Effector memory CD4-positive, alpha-beta T cell (primary cell): Measurements from ENCODE around the gene CDC42EP2.
A peak's percentile ranks its signal among the peaks of the same experiment; 100 is the strongest.

Experiments used
- DNase-seq, 3 donors: peaks; one replicate each; pipeline ENCODE4 v3.0.0-alpha.2; 2020
- H3K27ac ChIP-seq: 2 replicates; pipeline ENCODE4 v1.7.0; 2013; ENCODE audit warnings: mild to moderate bottlenecking, low read length, moderate library complexity; ENCODE audit not compliant: insufficient read depth, poor library complexity, severe bottlenecking
- H3K27me3 ChIP-seq: replicated peaks from 2 replicates; pipeline ENCODE4 v1.7.0; 2013; ENCODE audit warnings: mild to moderate bottlenecking, low read length; ENCODE audit not compliant: insufficient read depth, control insufficient read depth, poor library complexity, severe bottlenecking
- H3K36me3 ChIP-seq: 2 replicates; pipeline ENCODE4 v1.7.0; 2013; ENCODE audit warnings: mild to moderate bottlenecking, low read length, moderate library complexity; ENCODE audit not compliant: control insufficient read depth, insufficient read depth
- H3K4me1 ChIP-seq: 2 replicates; pipeline ENCODE4 v1.7.0; 2013; ENCODE audit warnings: low read length, mild to moderate bottlenecking; ENCODE audit not compliant: control insufficient read depth, insufficient read depth, poor library complexity, severe bottlenecking
- H3K4me3 ChIP-seq: 2 replicates; pipeline ENCODE4 v1.7.0; 2013; ENCODE audit warnings: low read length, low read depth, mild to moderate bottlenecking; ENCODE audit not compliant: insufficient read depth, poor library complexity, severe bottlenecking
- H3K9me3 ChIP-seq: 2 replicates; pipeline ENCODE4 v1.7.0; 2013; ENCODE audit warnings: mild to moderate bottlenecking, low read length, moderate library complexity; ENCODE audit not compliant: control insufficient read depth
- total RNA-seq, 3 donors: gene quantifications; one replicate each; lab custom pipeline; 2026; lab: John Stamatoyannopoulos, UW

Gene CDC42EP2
- total RNA-seq, result 0 reads per million in 3 donors

GRCh38 chr11:65314501-65315203 is at the start of gene CDC42EP2:
Gene CDC42EP2, plus strand, starts transcription at chr11:65314866. Its CDS starts 6,033 bp downstream, at chr11:65320899.
- peak within 1 kb of the TSS; percentile 91 for H3K4me3 ChIP-seq
- peak; percentile 60 to 69 (median 64) for DNase-seq
- H3K4me1 ChIP-seq, result peaks cover 14% of the 10 kb centered on the region
- H3K36me3 ChIP-seq, result no peaks in the 10 kb centered on the region
- H3K9me3 ChIP-seq, result no peaks in the 10 kb centered on the region
- no peaks in the 10 kb centered on the region for H3K27me3 ChIP-seq
- peak within 1 kb of the TSS; percentile 32 for H3K27ac ChIP-seq

GRCh38 chr11:65266210-65266609 is 48.5 kb upstream of the CDC42EP2 start:
- no peak for DNase-seq
- Histone ChIP-seq H3K27me3 (no peaks in the 10 kb centered on the region), H3K36me3 (peaks cover 10% of the 10 kb centered on the region), H3K4me3 (no peak overlapping the region), H3K27ac (no peak overlapping the region), H3K4me1 (peaks cover 10% of the 10 kb centered on the region), H3K9me3 (no peaks in the 10 kb centered on the region)

DNA sequence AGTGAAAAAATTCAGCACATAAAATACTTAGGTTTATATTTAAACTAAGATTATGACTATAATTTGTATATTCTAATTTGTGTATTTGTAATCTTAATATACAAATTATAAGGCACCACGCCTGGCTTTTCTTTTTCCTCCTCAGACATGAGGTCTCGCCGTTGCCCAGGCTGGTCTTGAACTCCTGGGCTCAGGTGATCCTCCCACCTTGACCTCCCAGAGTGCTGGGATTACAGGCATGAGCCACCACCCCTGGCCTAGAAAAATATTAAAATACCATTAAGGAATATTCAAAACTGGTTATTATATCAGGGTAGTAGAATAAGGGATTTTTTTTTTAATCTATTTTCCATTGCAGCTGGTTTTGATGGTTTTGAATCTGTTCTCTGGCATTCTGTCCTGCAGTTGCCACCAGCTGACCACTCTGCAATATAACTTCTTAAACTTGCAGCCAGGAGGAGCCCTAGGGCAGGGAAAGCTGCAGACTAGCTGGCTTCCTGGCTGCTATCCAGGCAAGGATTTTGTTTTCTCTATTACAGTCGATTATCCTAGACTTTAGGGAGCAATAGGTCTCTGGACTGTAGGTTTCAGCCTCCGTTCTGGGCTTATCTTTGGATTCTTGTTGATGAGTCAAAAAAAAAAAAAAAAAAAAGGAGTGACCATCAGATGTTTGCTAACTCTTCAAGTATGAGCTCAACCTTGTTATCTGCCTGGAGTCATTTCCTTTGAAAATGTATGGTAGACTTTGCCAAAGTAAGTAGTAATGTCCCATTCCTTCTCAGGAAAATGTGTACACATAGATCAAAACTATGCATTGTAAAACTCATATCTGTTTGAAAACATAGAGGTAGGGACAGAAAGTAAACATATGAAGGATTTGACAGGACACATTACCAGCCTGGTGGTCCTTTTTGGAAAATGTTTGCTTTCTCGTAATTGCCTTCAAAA is 39.7 kb upstream of the CDC42EP2 start:
- H3K9me3 ChIP-seq, result no peaks in the 10 kb centered on the region
- H3K4me1 ChIP-seq, result no peaks in the 10 kb centered on the region
- no peak overlapping the region for H3K4me3 ChIP-seq
- no peaks in the 10 kb centered on the region for H3K27me3 ChIP-seq
- peaks cover 20% of the 10 kb centered on the region for H3K36me3 ChIP-seq
- peak in 1 of 3 donors; percentile 8 for DNase-seq
- H3K27ac ChIP-seq, result no peak overlapping the region

DNA sequence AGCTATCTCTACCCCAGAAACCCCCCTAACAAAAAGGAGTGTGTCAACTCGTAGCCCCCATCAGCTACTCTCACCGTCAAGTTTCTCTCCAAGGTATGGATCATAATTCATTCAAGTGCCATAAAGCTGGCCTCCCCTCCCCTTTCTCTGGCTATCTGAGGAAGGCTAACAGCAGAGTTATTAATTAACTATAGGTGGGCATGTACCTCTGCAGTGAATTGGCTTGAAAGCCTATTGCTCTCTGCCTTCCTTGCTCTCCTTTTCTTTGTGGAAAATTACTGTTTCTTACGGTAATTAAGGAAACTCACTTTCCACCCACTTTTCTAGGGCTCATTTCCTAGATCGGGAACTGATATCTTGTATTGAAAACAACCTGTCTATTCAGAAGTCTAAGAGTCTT is 38.8 kb upstream of the CDC42EP2 start:
- H3K36me3 ChIP-seq, result peaks cover 17% of the 10 kb centered on the region

DNA sequence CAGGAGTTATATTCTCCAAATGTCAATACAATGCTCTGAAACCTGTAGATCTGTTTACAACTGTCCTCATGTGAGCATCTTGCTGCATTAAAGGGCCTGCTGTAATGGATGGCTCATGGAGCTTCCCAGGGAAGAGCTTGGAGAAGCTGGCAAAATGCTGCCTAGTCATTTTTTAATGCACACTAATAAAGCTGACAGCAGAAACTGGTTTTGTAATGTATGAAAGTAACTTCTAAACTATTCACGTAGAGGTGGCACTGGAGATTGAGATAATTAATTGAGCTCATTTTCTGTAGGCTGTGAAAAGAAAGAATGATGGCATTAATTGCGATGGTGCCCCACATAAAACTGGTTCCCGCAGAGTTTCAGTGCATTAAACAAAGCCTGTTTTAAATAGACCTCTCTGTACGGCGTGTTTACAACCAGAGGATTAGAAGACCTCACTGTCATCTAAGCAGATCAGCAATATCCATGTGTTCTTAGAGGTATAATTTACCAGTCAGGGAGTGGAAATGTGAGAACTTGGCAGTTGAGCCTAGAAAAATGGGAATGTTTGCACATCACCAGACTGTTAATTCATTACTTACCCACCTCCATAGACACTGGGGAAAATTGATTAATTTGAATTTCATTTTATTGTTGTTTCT is 36.9 kb upstream of the CDC42EP2 start:
- no peaks in the 10 kb centered on the region for H3K9me3 ChIP-seq
- H3K27me3 ChIP-seq, result no peaks in the 10 kb centered on the region
- peaks cover 35% of the 10 kb centered on the region for H3K36me3 ChIP-seq
- no peaks in the 10 kb centered on the region for H3K4me1 ChIP-seq
- DNase-seq, result no peak
- no peak overlapping the region for H3K27ac ChIP-seq
- no peak overlapping the region for H3K4me3 ChIP-seq

More for the DNA sequence above, 38.8 kb upstream of the CDC42EP2 start:
- no peaks in the 10 kb centered on the region for H3K27me3 ChIP-seq
- H3K9me3 ChIP-seq, result no peaks in the 10 kb centered on the region
- H3K4me1 ChIP-seq, result no peaks in the 10 kb centered on the region
- no peak overlapping the region for H3K4me3 ChIP-seq
- no peak overlapping the region for H3K27ac ChIP-seq
- no peak for DNase-seq

DNA sequence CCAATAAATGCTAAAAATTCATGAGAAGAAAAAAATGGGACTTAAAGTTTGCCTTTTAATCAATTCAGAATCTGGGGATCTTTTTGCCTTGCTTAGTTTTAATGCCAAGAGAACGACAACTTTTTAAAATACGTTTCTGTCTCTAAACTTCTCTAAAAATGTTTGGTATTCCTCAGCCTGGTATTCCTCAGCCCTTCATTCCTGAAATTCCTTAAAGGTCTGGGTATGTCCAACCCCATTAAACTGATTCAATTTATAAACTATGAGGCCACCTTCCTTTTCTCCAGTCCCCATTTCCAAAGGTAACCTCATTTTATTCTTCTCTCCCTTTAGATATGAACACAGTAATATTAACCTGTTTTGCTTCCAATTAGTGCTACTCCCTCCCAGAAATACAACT is 36.3 kb upstream of the CDC42EP2 start:
- Histone ChIP-seq H3K36me3 (peaks cover 36% of the 10 kb centered on the region), H3K9me3 (no peaks in the 10 kb centered on the region), H3K27ac (no peak overlapping the region), H3K27me3 (no peaks in the 10 kb centered on the region), H3K4me1 (no peaks in the 10 kb centered on the region), H3K4me3 (no peak overlapping the region)
- DNase-seq, result no peak

- no peaks in the 10 kb centered on the region for H3K9me3 ChIP-seq
- no peaks in the 10 kb centered on the region for H3K4me1 ChIP-seq
- DNase-seq, result no peak
- no peaks in the 10 kb centered on the region for H3K27me3 ChIP-seq
- peak overlapping the region; percentile 3 for H3K27ac ChIP-seq
- H3K36me3 ChIP-seq, result peaks cover 36% of the 10 kb centered on the region
- H3K4me3 ChIP-seq, result no peak overlapping the region
Measured at GRCh38 chr11:65279279-65279678, 35.4 kb upstream of the CDC42EP2 start.

DNA sequence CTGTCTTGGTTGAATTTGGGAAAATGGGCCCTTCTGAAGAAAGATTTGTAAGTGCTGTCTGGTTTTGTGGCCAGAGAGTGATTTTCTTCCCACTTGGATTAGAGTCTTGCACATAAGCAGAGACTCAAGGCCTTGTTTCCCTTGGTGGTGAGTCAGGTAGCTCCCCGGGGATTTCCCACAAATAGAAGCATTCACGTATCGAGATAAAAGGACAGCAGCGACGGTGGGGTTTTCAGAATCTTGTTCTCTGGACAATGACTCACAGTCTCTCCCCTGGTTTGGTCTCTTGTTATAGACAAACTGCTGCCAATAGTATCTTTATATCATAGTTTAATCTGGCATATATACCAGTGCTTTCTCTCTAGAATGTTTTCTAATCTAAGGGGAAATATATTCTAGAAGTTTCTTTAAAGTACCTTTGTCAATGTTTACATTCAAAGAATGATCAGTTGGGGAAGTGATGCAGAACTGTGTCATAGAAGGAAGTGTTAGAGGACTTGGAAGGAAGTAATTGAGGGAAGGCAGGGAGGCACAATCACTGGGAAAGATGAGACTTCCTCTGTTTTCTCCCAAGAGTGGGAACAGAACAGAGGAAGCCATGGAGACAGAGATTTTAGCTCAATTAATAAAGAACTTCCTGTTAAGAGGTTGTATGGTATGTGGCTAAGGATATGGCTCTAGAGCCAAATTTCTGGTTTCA is 34.8 kb upstream of the CDC42EP2 start:
- Histone ChIP-seq H3K27ac (peak overlapping the region; percentile 49), H3K4me1 (no peaks in the 10 kb centered on the region), H3K36me3 (peaks cover 36% of the 10 kb centered on the region), H3K9me3 (no peaks in the 10 kb centered on the region), H3K27me3 (no peaks in the 10 kb centered on the region), H3K4me3 (no peak overlapping the region)
- peak; percentile 10 to 34 (median 34) for DNase-seq

GRCh38 chr11:65280646-65281045 is 34.0 kb upstream of the CDC42EP2 start:
- Histone ChIP-seq H3K27ac (no peak overlapping the region), H3K4me3 (no peak overlapping the region), H3K36me3 (peaks cover 36% of the 10 kb centered on the region), H3K9me3 (no peaks in the 10 kb centered on the region), H3K4me1 (no peaks in the 10 kb centered on the region), H3K27me3 (no peaks in the 10 kb centered on the region)
- DNase-seq, result no peak
